ENCODE data around the gene HNRNPA0.

- TF ChIP-seq CTCF (IDR thresholded peaks at IDR 0.05; ENCODE audit: low read depth, low read length) (no peak), EZH2phosphoT487 (IDR thresholded peaks at IDR 0.05; ENCODE audit: low read depth) (no peak)
Observed at GRCh38 chr5:137760719-137761516, 6.8 kb upstream of the HNRNPA0 start.

All from OCI-LY3 (cell line).